GM19043 (cell line): Measurements from ENCODE around the gene SLC39A3.

Experiments
- ATAC-seq: cut with Tn5 transposase; IDR thresholded peaks from one replicate; pipeline ENCODE4 v1.9.1; 2021; ENCODE audit warnings: low read depth; ENCODE audit not compliant: unreplicated experiment

SLC39A3 gene

DNA sequence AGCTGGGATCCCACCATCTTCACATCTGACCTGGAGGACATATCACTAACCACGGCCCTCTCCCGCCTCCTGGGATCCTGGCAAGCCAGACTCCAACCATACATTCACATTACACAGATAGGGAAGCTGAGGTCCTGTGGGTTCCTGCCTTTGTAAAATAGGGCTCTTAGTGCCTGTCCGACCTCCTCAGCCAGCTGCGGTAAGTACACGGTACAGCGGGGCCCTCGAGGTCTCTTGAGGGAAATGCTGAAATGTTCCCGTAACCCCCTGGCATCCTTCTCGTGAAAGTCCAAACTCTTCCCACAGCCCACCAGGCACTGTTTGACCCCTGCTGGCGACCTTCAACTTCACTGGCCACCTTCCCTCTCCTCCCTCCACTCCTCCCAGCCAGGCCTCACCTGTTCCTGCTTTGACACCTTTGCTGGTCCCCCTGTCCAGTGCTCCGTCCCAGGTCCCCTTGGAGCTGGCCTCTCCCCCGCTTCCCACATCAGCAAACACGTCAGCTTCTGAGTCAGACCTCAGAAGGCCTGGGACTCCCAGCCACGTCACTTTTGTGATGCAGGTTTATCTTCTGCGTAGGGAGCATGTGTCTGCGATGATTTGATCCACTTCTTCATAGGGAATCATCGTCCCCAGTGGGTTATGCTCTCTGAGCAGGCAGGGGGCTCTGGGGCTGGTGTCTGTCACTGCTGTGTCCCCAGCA lies 28.5 kb downstream of the SLC39A3 start:
- ATAC-seq: no peak

DNA sequence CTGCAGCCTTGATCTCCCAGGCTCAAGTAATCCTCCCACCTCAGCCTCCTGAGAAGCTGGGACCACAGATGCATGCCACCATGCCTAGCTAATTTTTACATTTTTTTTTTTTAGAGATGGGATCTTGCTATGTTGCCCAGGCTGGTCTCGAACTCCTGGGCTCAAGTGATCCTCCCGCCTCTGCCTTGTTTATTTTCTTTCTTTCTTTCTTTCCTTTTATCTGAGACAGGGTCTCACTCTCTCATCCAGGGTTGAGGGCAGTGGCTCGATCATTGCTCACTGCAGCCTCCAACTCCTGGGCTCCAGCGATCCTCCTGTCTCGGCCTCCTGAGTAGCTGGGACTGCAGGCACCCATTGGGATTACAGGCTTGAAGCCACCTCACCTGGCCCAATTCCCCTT lies 33.6 kb downstream of the SLC39A3 start:
- ATAC-seq: no peak

DNA sequence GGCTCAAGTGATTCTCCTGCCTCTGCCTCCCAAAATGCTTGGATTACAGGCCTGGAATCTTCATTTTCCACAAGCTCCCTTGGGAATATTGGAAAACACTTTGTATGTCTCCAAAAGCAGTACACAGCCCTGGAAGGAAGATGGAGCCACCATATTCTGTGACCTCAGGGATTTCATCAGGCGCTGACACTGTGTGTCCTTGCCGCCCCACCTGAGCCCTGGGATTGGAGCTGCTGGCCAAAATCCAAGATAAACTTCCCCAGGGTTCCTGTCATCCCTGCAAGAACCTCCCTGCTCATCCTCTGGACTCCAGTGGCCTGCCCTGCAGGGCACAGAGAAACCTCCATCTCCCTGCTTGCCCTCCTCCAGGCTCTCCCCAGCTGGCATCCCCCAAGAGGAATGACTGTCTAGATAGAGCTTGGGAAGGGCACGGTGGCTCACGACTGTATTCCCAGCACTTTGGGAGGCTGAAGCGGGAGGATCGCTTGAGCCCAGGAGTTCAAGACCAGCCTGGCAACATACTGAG lies 36.1 kb downstream of the SLC39A3 start:
- ATAC-seq: no peak

DNA sequence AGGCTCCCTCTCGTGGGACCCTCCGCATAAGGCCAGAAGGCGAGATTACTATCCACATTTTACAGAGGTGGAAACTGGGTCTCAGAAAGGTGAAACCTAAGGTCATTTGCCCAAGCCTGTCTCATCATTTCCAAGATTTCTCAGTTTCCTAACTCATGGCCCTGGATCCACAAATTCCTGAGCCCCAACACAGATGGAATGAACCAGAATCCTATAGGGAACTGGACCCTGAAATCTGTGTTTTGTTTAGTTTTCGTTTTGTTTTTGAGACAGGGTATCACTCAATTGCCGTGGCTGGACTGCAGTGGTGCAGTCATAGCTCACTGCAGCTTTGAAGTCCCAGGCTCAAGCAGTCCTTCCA lies 36.8 kb downstream of the SLC39A3 start:
- no peak for ATAC-seq

DNA sequence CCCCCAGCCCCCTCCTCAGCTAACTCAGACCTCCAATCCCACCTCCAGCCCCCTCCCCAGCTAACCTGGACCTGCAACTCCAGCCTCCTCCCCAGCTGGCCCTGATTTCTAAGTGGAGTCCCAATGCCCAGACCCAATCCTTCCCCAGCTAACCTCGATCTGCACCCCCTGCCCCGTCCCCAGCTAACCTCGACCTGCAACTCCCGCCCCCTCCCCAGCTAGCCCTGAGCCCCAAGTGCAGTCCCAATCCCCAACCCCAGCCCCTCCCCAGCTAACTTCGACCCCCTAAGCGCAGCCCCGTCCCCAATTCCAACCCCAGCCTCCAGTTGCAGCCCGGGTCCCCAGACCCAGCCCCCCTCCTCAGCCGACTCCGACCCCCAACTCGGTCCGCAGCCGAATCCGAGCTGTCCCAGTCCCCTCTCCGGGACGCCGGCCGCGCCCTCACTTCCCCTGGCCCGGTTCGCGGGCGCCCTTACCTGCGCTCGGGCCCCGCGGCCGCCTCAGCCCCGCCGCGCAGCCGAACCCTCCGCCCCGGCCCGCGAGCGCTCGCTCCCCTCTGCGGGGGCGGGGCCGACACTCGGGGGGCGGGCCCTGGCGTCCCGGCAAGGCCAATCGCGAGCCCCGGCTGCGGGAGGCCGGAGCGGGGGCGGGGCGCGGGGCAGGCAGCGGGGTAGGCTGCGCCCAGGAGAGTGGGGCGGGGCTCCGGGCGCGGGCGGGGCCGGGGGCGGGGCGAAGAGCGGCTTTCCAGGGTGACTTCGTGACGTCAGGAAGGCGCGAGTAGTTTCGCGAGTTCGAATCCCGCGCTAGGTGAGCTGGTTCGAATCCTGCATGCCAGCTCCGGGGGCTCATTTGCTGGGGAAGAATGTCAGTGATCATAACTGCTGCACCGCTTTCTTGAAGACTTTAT lies 37.4 kb downstream of the SLC39A3 start, which contains the start of gene GNG7:
Gene GNG7, minus strand, starts transcription at position 525 of the 907 bp plus-strand sequence. CDS start 182,006 bp downstream, outside the sequence.
- ATAC-seq: peak; percentile 63

DNA sequence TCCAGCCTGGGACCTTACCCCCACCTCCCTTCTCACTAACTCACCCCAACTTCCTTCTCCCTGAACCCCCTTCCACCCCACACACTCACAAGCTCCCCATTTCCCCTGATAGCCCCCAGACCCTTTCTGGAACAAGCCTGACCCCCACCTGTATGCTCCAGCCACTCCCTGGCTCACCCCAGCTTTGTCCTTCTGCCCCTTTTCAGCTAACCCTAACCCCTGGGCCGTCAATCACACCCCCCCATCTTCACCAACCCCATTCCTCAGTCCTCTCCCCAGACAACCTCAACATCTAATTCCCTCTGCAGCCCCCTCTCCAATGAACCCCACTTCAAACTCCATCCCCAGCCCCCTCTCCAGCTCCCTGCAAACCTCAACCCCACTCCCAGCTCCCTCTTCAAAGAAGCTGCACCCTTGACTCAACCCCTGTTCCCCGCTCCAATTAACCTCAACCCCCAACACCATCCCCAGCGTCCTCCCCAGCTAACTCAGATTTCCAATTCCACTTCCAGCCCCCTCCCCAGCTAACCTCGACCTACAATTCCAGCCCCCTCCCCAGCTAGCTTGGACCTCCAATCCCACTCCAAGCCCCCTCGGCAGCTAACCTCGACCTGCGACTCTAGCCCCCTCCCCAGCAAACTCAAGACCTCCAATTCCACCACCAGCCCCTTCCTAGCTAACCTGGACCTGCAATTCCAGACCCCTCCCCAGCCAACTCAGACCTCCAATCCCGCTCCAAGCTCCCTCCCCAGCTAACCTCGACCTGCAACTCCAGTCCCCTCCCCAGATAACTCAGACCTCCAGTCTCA lies 38.3 kb downstream of the SLC39A3 start:
- no peak for ATAC-seq

DNA sequence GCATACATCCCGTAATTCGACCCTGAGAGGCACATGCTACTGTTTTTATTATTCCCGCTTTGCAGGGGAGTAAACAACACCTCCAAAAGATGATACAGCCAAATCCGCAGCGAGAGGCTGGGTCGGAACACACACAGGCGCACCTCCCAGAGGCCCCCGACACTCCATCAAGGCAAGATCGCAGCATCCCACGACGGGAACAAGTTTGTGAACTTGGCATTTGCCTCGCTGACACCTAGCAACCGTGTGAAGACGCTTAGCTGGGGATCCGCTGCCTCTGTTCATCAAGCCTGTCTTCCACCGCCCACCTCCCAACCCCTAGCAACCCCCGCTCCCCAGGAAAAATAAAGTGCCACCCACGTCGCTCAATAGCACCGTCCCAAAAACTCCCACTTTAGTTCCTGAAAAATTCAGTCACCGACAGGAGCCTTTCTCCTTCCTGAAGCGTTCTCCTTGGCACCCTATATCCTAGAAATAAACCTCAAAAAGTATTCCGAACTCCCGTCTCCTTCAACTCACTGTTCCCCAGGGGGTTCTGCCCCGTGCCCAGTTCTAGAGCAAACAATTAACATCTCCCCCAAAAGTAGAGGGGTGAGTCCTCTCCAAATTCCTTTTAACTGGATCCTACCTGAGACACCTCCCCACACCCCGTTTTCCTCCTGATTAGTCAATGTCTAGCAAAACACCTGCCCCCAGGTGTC lies 39.0 kb downstream of the SLC39A3 start:
- ATAC-seq: no peak

DNA sequence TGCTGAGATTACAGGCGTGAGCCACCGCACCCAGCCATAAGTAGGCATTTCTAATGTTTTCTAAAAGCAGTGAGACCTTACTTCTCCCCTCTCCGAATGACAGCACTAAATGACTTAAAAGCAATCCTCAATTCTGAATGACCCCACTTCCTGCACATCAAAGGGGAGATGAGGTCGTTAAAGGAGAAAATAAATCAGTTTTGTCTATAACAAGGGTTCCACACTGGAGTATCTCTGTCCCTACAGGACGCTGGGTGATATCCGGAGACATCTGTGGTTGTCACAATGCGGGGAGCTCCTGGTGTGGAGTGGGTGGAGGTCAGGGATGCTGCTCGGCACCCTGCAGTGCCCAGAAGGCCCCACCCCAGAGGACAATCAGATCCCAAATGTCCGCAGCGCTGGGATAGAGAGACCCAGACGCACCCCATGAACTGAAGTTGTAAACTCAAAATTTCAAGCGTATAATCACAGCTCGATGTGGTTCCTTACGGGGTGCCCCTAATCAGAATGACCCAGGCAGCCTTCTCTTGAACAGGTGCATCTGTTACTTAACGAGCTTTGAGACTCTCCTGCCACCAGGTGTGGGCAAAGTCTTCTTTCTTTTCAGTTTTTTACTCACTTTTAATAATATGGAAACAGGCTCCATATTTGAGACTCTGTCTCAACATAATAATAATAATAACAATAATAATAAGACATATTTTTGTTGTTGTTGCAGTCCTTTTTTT lies 40.2 kb downstream of the SLC39A3 start:
- no peak for ATAC-seq

DNA sequence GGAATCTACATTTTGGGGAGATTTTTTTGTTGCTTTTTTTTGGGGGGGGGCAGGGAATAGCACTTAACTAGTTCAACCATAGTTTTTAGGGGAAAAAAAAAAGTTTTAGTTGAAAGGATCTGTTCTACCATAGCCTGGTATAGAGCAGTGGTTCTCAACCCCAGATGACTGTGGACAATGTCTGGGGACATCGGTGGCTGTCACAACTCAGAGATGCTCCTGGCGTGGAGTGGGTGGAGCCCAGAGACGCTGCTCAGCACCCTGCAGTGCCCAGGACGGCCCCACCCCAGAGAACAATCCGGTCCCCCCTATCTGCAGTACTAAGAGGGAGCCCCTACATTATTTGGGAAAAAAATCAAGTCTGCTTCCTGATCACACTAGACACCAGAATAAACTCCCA lies 45.6 kb downstream of the SLC39A3 start:
- ATAC-seq: no peak

DNA sequence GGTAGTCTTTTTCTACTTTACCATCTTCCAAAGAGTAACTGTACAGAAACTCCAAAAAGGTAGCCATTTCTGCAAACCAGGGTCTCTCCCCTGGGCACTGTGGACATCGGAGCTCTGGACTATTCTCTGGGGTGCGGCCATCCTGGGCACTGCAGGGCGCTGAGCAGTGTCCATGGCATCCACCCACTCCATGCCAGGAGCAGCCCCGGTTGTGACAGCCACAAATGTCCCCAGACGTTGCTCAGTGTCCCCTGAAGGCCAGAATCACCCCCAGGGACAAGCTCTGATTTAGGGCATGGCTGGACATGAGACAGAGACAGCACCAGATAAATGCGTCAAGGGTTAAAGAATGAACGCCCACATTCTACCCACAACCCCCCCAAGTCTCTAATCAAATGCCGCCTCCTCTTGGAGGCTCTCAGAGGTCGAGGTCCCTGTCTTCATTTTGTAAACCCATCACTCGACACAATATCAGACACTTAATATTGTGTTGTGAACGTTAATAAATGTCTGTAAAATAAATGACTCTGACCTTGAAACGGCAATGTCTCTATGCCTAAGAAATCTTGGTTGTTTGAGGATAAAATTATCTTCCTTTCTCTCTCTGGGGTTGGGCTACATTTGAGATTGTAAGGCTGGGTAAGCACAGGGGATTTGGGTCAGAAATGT lies 46.2 kb downstream of the SLC39A3 start:
- no peak for ATAC-seq

DNA sequence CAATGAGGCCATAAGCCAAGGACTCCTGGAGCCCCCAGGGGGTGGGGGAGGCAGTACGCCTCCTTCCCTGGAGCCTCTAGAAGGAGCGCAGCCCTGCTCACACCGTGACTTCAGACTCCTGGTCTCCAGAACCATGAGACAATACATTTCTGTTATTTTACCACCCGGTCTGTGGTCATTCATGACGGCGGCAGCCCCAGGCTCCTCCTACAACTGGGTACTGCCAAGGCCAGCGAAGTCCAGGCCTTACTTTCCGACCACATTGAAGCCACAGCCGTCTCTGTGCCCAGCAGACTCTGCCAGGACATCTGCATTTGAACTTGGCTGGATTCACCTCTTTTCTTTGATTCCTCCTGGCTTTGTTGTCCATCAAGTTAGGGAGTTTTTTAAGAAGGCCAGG lies 47.9 kb downstream of the SLC39A3 start:
- ATAC-seq: no peak

DNA sequence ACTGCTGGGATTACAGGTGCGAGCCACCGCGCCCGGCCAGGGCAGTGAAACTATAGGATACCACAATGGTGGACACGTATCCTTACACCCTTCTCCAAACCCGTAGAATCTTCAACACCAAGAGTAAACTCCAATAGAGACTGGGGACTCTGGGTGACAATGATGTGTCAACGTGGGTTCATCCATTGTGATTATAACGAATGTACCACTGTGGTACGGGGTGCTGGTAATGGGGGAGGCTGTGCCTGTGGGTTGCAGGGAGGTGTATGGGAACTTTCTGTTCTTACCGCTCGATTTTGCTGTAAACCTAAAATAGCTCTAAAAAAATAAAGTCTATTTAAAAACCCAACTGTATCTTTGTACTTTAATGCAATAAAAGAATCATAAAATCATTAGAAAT lies 49.0 kb downstream of the SLC39A3 start:
- ATAC-seq: no peak

DNA sequence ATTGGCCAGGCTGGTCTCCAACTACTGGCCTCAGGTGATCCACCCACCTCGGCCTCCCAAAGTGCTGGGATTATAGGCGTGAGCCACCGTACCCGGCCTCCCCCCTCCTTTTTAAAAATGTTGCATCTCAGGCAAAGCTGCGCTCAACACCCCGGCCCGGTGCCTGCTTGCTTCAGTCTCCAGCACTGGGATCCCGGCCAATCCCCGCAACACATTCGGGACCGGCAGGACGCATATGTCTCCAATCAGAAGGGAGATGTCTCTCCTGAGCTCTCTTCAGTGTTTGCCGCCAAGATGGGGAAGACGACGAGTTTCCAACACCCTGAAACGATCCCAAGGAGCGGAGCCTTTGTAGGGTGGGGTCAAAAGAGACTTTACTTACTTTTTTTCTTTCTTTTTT lies 53.5 kb downstream of the SLC39A3 start:
- no peak for ATAC-seq

DNA sequence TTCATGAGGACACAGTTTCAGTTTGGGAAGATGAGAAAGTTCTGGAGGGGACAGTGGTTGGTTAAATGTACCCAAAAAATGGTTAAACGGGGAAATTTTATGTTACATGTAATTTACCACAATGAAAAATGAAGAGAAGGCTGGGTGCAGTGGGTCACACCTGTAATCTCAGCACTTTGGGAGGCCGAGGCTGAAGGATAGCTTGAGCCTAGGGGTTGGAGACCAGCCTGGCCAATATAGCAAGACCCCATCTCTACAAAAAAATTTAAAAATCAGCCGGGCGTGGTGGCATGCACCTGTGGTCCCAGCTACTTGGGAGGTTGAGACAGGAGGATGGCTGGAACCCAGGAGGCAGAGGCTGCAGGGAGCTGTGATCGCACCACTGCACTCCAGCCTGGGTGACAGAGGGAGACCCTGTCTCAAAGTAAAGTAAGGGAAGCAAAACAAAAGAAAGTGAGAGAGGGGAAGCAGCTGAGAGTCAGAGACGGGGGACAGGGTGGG lies 54.6 kb downstream of the SLC39A3 start:
- ATAC-seq: no peak

DNA sequence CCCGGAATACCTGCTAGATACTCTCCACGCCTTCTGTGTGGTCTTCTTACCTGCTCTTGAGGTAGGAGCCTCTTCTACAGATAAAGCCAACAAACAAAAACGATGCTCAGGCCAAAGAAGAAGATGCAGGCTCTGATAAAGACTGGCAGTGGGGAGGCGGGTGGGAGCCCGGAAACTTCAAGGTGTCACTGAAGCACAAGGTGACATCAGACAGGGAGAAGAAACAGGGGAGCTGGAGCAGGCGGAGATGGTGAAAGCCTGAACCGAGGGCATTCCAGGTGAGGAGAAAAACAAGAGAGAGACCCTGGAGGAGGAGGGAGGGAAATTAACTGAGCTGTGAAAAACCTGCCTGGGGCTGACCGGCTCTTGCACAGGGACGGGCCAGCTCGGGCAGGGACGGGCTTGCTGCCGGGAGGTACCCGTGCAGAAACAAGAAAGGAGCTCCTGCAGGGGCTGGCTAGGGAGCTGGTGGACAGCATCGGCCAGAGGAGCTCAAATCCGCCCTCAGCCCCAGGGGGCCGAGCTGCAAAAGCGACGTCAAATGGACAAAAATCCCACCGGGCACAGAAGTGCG lies 56.3 kb downstream of the SLC39A3 start:
- ATAC-seq: no peak
